Neutrophil (primary cell): ENCODE measurements around the gene LPIN1.

ENCODE experiments used
- H3K27ac ChIP-seq: fragments of 200-600 bp; sonication (generic); 2 replicates; pipeline ENCODE4 v1.5.1; 2016; ENCODE audit warnings: mild to moderate bottlenecking, moderate library complexity
- H3K27me3 ChIP-seq: fragments of 200-600 bp; sonication (generic); 2 replicates; pipeline ENCODE4 v1.6.0; 2016; ENCODE audit warnings: mild to moderate bottlenecking
- H3K36me3 ChIP-seq: fragments of 200-600 bp; sonication (generic); 2 replicates; pipeline ENCODE4 v1.5.1; 2017
- H3K4me1 ChIP-seq, 2 experiments: fragments of 200-600 bp in 1 of 2; sonication (generic) in 1 of 2; 1 replicate in 1 of 2; 2 replicates in 1 of 2; pipeline versions ENCODE4 v1.5.1 to v1.6.1; 2013 to 2016; ENCODE audit warnings: low read depth in 1 of 2, low read length in 1 of 2, mild to moderate bottlenecking in 1 of 2, moderate library complexity in 1 of 2; ENCODE audit not compliant: control insufficient read depth in 1 of 2, insufficient read depth in 1 of 2
- H3K4me3 ChIP-seq, 2 experiments: fragments of 200-600 bp in 1 of 2; sonication (generic) in 1 of 2; 1 replicate in 1 of 2; 2 replicates in 1 of 2; pipeline ENCODE4 v1.5.1; 2013 to 2016; ENCODE audit warnings: low read depth in 1 of 2, low read length in 1 of 2, mild to moderate bottlenecking in 1 of 2, moderate library complexity in 1 of 2
- H3K9me3 ChIP-seq: fragments of 200-600 bp; sonication (generic); 2 replicates; pipeline ENCODE4 v1.5.1; 2016
- TF ChIP-seq, protein P1 (sequence below): fragments of 200-600 bp; sonication (generic); IDR thresholded peaks from 2 replicates; pipeline ENCODE4 v1.5.1; 2016; ENCODE audit warnings: antibody characterized with exemption

LPIN1 gene

DNA sequence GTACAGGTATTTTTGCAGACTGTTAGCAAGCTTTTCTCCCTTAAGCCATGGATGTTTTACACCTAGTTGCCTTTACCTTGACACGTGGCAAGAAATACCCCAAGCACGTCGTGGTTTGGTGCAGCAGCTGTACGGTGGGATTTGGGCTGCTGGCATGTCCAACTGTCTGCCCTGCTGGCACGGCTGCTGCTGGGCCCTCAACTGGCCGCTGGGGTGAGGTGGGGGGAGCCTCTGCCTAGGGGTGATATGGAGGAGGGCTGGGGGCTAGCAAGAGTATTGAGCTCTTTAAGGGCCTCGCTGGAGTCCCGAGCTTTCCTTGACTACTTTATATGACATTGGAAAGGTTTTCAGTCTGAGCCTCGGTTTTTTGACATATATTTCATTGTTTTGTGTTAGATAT, 41.6 kb downstream of the LPIN1 start:
- TF ChIP-seq, protein P1, sequence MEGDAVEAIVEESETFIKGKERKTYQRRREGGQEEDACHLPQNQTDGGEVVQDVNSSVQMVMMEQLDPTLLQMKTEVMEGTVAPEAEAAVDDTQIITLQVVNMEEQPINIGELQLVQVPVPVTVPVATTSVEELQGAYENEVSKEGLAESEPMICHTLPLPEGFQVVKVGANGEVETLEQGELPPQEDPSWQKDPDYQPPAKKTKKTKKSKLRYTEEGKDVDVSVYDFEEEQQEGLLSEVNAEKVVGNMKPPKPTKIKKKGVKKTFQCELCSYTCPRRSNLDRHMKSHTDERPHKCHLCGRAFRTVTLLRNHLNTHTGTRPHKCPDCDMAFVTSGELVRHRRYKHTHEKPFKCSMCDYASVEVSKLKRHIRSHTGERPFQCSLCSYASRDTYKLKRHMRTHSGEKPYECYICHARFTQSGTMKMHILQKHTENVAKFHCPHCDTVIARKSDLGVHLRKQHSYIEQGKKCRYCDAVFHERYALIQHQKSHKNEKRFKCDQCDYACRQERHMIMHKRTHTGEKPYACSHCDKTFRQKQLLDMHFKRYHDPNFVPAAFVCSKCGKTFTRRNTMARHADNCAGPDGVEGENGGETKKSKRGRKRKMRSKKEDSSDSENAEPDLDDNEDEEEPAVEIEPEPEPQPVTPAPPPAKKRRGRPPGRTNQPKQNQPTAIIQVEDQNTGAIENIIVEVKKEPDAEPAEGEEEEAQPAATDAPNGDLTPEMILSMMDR = no peak
- Histone ChIP-seq H3K36me3 (no peaks in the 10 kb centered on the region), H3K27me3 (no peaks in the 10 kb centered on the region), H3K4me1 (no peaks in the 10 kb centered on the region), H3K27ac (no peak overlapping the region), H3K4me3 (no peak overlapping the region), H3K9me3 (no peaks in the 10 kb centered on the region)

GRCh38 chr2:11788461-11789124, 42.2 kb downstream of the LPIN1 start:
- no peak overlapping the region for H3K27ac ChIP-seq
- H3K4me1 ChIP-seq = no peaks in the 10 kb centered on the region
- H3K36me3 ChIP-seq = no peaks in the 10 kb centered on the region
- TF ChIP-seq, protein P1 = no peak
- H3K27me3 ChIP-seq = no peaks in the 10 kb centered on the region
- no peaks in the 10 kb centered on the region for H3K9me3 ChIP-seq
- H3K4me3 ChIP-seq = no peak overlapping the region

DNA sequence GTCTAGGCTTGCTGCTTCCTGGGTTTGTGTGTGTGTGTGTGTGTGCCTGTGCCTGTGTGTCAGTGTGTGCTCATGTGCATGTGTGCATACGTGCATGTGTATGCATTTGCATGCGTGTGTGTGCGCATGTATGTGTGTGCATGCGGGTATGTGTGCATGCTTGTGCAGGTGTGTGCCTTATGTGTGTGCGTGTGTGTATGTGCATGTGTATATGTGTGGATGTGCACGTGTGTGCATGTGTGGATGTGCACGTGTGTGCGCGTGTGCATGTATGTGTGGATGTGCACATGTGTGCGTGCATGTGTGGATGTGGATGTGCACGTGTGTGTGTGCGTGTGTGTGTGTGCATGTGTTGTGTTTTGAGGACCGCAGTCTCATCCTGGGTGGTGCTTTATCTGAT, 42.8 kb downstream of the LPIN1 start:
- no peaks in the 10 kb centered on the region for H3K4me1 ChIP-seq
- no peaks in the 10 kb centered on the region for H3K9me3 ChIP-seq
- H3K27me3 ChIP-seq = no peaks in the 10 kb centered on the region
- TF ChIP-seq, protein P1 = no peak
- no peak overlapping the region for H3K27ac ChIP-seq
- no peak overlapping the region for H3K4me3 ChIP-seq
- H3K36me3 ChIP-seq = no peaks in the 10 kb centered on the region

DNA sequence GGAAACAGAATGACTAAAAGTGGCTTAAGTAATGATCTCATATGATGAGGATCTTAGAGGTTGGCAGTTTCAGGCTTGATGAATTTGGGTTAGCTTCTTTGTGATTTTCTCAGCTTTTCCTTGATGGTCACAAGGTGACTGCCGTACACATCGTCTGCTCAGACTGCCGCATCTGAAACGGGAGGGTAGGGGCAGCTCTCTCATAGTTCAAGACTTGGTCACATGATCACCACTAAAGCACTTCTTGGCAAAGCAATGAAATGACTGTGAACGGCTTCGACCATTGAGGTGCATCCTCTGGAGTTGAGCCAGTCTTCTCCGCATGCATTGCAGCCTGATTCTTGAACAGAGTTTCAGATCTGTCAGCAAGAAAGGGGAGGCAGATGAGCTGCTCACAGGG, 43.8 kb downstream of the LPIN1 start:
- Histone ChIP-seq H3K27ac (no peak overlapping the region), H3K4me3 (no peak overlapping the region), H3K27me3 (no peaks in the 10 kb centered on the region), H3K4me1 (no peaks in the 10 kb centered on the region), H3K36me3 (no peaks in the 10 kb centered on the region), H3K9me3 (no peaks in the 10 kb centered on the region)
- TF ChIP-seq, protein P1 = no peak

GRCh38 chr2:11795590-11795989, 49.2 kb downstream of the LPIN1 start:
- no peak overlapping the region for H3K4me3 ChIP-seq
- H3K36me3 ChIP-seq = no peaks in the 10 kb centered on the region
- no peak overlapping the region for H3K27ac ChIP-seq
- no peaks in the 10 kb centered on the region for H3K4me1 ChIP-seq
- TF ChIP-seq, protein P1 = no peak
- H3K27me3 ChIP-seq = no peaks in the 10 kb centered on the region
- H3K9me3 ChIP-seq = no peaks in the 10 kb centered on the region
